ENCODE data around the gene MGRN1. TPM values are rescaled to one million over a fixed set of nuclear protein-coding genes. Genes with fewer than 3 reads are reported as not detected.

Gene MGRN1
- total RNA-seq, 3 donors from 2014 or later = 26.7 to 28.5 (median 27.9) TPM

- TF ChIP-seq CTCF (IDR thresholded peaks at IDR 0.05) (no peak), POLR2AphosphoS5 (IDR thresholded peaks at IDR 0.05) (no peak), POLR2A (IDR thresholded peaks at IDR 0.05) (no peak)
- intact Hi-C loops (cut with DNase I; ENCODE audit: low total_unique reads) = no loop called here
- DNase-seq (ENCODE audit: low spot score in 2 of 2) = peak in 1 of 2 donors; percentile 62
- no peak overlapping the region for H3K4me3 ChIP-seq
- H3K36me3 ChIP-seq = no peaks in the 10 kb centered on the region
- no peaks in the 10 kb centered on the region for H3K27me3 ChIP-seq
- H3K27ac ChIP-seq = no peak overlapping the region
- no peaks in the 10 kb centered on the region for H3K9me3 ChIP-seq
- no peaks in the 10 kb centered on the region for H3K4me1 ChIP-seq
These were observed 29.7 kb downstream of the MGRN1 start for GRCh38 chr16:4654011-4654963.

- no peaks in the 10 kb centered on the region for H3K9me3 ChIP-seq
- H3K27ac ChIP-seq = no peak overlapping the region
These were observed 30.5 kb downstream of the MGRN1 start for GRCh38 chr16:4654964-4655590.

GRCh38 chr16:4655801-4656200 lies 31.2 kb downstream of the MGRN1 start:
- intact Hi-C loops (cut with DNase I; ENCODE audit: low total_unique reads) = no loop called here
- no peaks in the 10 kb centered on the region for H3K36me3 ChIP-seq
- TF ChIP-seq POLR2A (IDR thresholded peaks at IDR 0.05) = no peak
- no peak for TF ChIP-seq CTCF (IDR thresholded peaks at IDR 0.05)
- no peak for TF ChIP-seq POLR2AphosphoS5 (IDR thresholded peaks at IDR 0.05)
- DNase-seq (ENCODE audit: low spot score in 2 of 2) = no peak
- no peak overlapping the region for H3K4me3 ChIP-seq
- H3K9me3 ChIP-seq = no peaks in the 10 kb centered on the region
- peaks cover 0 to 6% of the 10 kb centered on the region in 2 donors for H3K4me1 ChIP-seq
- no peak overlapping the region for H3K27ac ChIP-seq
- H3K27me3 ChIP-seq = no peaks in the 10 kb centered on the region

More at GRCh38 chr16:4654964-4655590, 30.5 kb downstream of the MGRN1 start:
- DNase-seq (ENCODE audit: low spot score in 2 of 2) = no peak
- intact Hi-C loops (cut with DNase I; ENCODE audit: low total_unique reads) = no loop called here
- Histone ChIP-seq H3K27me3 (no peaks in the 10 kb centered on the region), H3K4me3 (no peak overlapping the region), H3K36me3 (no peaks in the 10 kb centered on the region), H3K4me1 (peaks cover 0 to under 1% of the 10 kb centered on the region in 2 donors)
- TF ChIP-seq CTCF (IDR thresholded peaks at IDR 0.05) (no peak), POLR2AphosphoS5 (IDR thresholded peaks at IDR 0.05) (no peak), POLR2A (IDR thresholded peaks at IDR 0.05) (no peak)

- Histone ChIP-seq H3K4me3 (no peak overlapping the region), H3K27ac (no peak overlapping the region), H3K36me3 (no peaks in the 10 kb centered on the region), H3K4me1 (peaks cover 0 to 7% of the 10 kb centered on the region in 2 donors), H3K9me3 (no peaks in the 10 kb centered on the region), H3K27me3 (no peaks in the 10 kb centered on the region)
- no peak for DNase-seq (ENCODE audit: low spot score in 2 of 2)
- intact Hi-C loops (cut with DNase I; ENCODE audit: low total_unique reads) = no loop called here
- TF ChIP-seq POLR2A (IDR thresholded peaks at IDR 0.05) (no peak), POLR2AphosphoS5 (IDR thresholded peaks at IDR 0.05) (no peak), CTCF (IDR thresholded peaks at IDR 0.05) (no peak)
These were observed 31.6 kb downstream of the MGRN1 start for GRCh38 chr16:4656221-4656620.
